Right atrium auricular region (tissue), 2 donors: ENCODE measurements around the gene RNF121. TPM values are rescaled to one million over a fixed set of nuclear protein-coding genes. Genes with fewer than 3 reads are reported as not detected.

Experiments
- DNase-seq: peaks from one replicate; pipeline ENCODE4 v3.0.0-alpha.2; 2019; ENCODE audit warnings: low spot score
- H3K27ac ChIP-seq, 2 donors: fragments of 200-600 bp; sonication (generic); 1 replicate in 1 of 2; 2 replicates in 1 of 2; pipeline ENCODE4 v1.5.1; 2016 to 2019
- H3K27me3 ChIP-seq, 2 donors: fragments of 200-600 bp; sonication (generic); one replicate each; pipeline versions ENCODE4 v1.5.1 to v1.6.0; 2017 to 2019
- H3K36me3 ChIP-seq: fragments of 200-600 bp; sonication (generic); one replicate; pipeline ENCODE4 v1.5.1; 2016
- H3K4me1 ChIP-seq, 2 donors: fragments of 200-600 bp; sonication (generic); one replicate each; pipeline versions ENCODE4 v1.5.1 to v1.6.0; 2017 to 2019
- H3K4me3 ChIP-seq, 2 donors: fragments of 200-600 bp; sonication (generic); 1 replicate in 1 of 2; 2 replicates in 1 of 2; pipeline ENCODE4 v1.5.1; 2017 to 2019; ENCODE audit warnings: mild to moderate bottlenecking in 1 of 2, moderate library complexity in 1 of 2
- H3K9me3 ChIP-seq, 2 donors: fragments of 200-600 bp; sonication (generic); one replicate each; pipeline ENCODE4 v1.5.1; 2019
- total RNA-seq, 2 donors: library from RNA; depleted of rRNA; stranded (reverse); fragments of >200 nt; gene quantifications; one replicate each; pipeline ENCODE4 v1.1.0, GENCODE V29; 2016
- TF ChIP-seq, protein P1 (sequence below), 2 donors: fragments of 200-600 bp; sonication (generic); IDR thresholded peaks; one replicate each; pipeline ENCODE4 v1.5.1; 2019; ENCODE audit warnings: antibody characterized with exemption in 2 of 2

RNF121 gene
- total RNA-seq, 2 donors from 2014 or later = 21.6 to 25.8 TPM

DNA sequence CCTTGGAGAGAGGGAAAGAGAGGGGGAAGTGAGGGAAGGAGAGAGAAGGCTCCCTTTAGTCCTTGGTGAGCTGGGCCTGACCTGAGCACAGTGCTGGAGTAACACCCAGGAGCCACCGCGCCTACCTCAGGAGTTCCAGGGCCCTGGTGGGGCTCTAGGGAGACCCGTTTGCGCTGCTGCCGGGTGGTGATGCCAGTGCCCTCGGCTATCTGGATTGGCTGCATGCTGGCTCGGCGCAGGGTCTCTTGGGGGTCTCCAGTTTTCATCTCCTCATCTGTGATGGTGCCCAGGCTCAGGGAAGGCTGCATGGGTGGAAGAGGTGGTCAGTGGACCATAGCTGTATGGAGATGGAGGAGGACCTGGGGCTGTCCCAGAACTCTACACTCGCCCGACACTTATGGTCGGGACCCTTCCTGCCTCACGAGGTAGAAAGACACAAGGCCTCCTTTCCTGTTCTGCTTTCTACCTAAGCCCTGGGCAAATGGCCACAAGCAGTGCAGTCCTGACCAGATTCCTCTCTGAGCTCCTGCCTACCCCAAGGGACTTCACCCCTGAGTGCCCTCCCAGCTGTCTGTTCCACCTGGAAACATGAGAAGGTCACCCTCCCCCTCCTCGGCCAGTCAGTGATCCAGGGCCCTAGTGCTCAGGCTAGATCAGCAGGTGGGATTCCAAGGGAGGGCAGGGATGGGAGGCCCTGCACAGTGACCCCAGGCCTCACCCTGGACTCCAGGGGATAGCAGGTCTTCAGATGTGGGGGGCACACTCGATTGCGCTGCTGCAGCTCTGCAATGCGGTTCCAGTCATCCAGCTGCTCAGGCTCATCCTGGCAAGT lies 75.9 kb downstream of the RNF121 start:
- Histone ChIP-seq H3K27ac (no peak overlapping the region), H3K36me3 (peaks cover 79% of the 10 kb centered on the region), H3K4me3 (no peak overlapping the region), H3K27me3 (no peaks in the 10 kb centered on the region), H3K9me3 (no peaks in the 10 kb centered on the region), H3K4me1 (peaks cover 0 to 10% of the 10 kb centered on the region in 2 donors)
- DNase-seq = no peak
- TF ChIP-seq, protein P1, sequence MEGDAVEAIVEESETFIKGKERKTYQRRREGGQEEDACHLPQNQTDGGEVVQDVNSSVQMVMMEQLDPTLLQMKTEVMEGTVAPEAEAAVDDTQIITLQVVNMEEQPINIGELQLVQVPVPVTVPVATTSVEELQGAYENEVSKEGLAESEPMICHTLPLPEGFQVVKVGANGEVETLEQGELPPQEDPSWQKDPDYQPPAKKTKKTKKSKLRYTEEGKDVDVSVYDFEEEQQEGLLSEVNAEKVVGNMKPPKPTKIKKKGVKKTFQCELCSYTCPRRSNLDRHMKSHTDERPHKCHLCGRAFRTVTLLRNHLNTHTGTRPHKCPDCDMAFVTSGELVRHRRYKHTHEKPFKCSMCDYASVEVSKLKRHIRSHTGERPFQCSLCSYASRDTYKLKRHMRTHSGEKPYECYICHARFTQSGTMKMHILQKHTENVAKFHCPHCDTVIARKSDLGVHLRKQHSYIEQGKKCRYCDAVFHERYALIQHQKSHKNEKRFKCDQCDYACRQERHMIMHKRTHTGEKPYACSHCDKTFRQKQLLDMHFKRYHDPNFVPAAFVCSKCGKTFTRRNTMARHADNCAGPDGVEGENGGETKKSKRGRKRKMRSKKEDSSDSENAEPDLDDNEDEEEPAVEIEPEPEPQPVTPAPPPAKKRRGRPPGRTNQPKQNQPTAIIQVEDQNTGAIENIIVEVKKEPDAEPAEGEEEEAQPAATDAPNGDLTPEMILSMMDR (IDR thresholded peaks at IDR 0.05) = no peak

DNA sequence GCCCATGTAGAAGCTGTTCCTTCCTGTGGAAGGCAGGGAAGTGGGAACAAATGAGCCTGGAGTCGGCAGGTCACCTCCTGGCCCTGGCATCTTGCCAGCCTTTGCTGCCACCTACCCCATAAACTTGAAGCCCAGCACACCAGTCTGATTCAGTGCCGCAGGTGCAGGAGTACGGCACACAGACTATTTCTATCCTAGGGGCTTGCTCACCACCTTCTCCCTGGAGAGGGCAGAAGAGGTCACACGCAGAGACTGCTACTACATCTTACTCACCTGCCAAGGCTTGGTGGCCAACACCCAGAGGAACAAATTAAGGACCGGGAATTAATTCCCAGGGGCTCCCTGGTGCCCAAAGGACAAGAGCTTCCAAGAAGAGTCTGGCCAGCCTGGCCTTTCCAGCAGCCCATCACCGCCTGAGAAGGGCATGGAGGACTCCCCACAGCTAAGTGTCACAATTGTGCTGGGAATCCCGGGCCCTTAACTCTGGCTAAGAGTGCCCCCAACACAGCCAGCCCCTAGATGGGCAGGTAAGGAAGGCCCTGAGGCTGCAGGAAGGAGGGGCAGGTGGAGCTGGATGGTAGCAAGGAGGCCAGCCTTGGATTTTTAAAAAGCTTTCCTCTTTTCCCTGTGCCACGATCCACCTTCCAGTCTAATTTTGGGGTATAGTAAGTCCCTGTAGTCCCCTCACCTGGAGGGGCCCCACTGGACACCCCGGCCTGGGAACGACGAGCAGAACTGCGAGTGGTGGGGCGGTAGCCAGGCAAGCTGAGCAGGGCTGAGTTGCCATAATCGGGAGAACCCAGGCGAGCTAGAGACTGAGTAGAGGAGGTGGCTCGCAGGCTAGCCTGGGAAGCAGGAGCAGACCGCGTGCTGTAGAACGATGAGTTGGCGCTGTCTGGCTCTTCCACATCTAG lies 76.8 kb downstream of the RNF121 start:
- Histone ChIP-seq H3K4me3 (no peak overlapping the region), H3K36me3 (peaks cover 88% of the 10 kb centered on the region), H3K27ac (no peak overlapping the region), H3K4me1 (peaks cover 0 to 6% of the 10 kb centered on the region in 2 donors), H3K9me3 (no peaks in the 10 kb centered on the region), H3K27me3 (no peaks in the 10 kb centered on the region)
- TF ChIP-seq, protein P1 (IDR thresholded peaks at IDR 0.05) = no peak
- no peak for DNase-seq

DNA sequence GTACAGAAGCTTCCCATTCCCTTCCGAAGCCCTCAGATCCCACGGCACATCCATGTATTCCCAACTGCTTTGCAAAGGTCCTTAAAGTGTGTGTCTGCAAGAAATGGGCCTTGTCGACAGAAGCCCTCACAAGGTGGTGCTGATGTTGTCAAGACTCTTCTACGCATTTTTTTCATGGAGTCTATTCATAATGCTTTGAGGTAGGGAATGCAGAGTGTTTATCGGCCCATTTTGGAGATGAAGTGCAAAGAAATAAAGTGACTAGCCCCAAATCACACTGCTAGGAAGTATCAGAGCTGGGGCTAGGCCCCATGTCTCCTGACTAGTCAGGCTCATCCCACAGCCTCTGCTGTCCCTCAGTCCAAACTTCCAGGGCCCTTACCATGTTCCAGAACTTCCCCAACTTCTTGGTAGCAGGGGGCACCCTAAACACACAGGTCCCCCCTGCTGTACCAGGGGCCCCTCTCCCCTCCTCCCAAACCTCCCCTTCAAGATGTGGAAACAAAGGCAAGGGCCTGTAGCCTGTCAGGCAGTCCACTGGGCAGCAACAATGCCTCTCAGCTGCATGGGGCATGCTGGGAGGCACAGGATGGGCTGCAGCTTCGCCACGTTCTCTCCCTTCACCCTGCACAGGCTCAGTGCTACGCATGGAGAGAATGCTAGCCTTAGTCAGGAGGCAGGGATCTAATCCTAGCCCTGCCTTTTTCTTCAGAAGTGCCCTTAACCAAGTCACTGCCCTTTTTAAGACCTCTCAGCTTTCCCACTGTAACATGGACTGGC lies 77.7 kb downstream of the RNF121 start:
- Histone ChIP-seq H3K27me3 (no peaks in the 10 kb centered on the region), H3K27ac (no peak overlapping the region), H3K4me1 (peaks cover 0 to 13% of the 10 kb centered on the region in 2 donors), H3K9me3 (no peaks in the 10 kb centered on the region), H3K4me3 (no peak overlapping the region), H3K36me3 (peaks cover 96% of the 10 kb centered on the region)
- TF ChIP-seq, protein P1 (IDR thresholded peaks at IDR 0.05) = no peak
- no peak for DNase-seq

DNA sequence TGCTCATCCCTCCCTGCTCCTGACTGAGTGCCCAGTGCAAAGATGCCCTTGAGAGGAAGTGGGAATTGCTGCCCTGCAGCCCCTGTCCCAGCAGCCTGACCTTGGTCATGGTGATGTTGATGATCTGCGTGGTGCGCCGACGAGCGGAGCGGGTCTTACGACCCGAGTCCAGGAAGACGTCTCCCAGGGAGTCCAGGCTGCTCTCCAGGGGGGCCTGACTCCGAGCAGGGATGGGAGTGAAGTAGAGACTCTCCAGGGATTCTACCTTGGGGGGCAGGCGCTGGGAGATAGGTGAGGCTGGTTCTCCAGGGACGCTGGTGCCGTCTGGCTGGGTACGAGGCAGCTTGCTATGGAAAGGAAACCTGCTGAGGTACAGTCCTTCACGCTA lies 78.2 kb downstream of the RNF121 start:
- Histone ChIP-seq H3K36me3 (peaks cover 100% of the 10 kb centered on the region), H3K4me1 (peaks cover 0 to 19% of the 10 kb centered on the region in 2 donors), H3K27ac (no peak overlapping the region), H3K4me3 (no peak overlapping the region), H3K27me3 (no peaks in the 10 kb centered on the region), H3K9me3 (no peaks in the 10 kb centered on the region)
- TF ChIP-seq, protein P1 (IDR thresholded peaks at IDR 0.05) = no peak
- no peak for DNase-seq

DNA sequence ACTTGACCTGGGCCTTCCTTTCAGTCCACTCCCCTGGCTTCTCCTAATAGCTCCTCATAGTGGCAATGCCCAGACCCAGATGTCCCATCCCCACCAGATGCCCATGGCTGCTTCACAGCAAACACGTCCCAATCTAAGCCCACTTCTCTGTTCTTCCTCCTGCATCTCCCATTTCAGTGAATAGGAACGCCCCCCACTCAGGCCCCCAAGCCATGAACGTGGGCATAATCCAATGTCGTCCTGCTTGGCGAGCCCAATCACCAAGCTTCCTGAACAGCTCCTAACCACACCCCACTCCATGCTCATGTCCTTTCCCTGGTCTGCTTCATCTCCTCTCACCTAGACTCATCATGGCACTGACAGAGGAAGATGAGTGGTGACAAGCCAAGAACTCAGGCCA lies 78.7 kb downstream of the RNF121 start:
- H3K27ac ChIP-seq = no peak overlapping the region
- H3K4me3 ChIP-seq = no peak overlapping the region

More for the DNA sequence above, 78.7 kb downstream of the RNF121 start:
- Histone ChIP-seq H3K9me3 (no peaks in the 10 kb centered on the region), H3K36me3 (peaks cover 100% of the 10 kb centered on the region), H3K27me3 (no peaks in the 10 kb centered on the region), H3K4me1 (peaks cover 0 to 24% of the 10 kb centered on the region in 2 donors)
- no peak for DNase-seq
- TF ChIP-seq, protein P1 (IDR thresholded peaks at IDR 0.05) = no peak
